Epithelial cell of proximal tubule (primary cell): ENCODE results near the gene ADD2. TPM values are rescaled to one million over a fixed set of nuclear protein-coding genes. Genes with fewer than 3 reads are reported as not detected.

Experiments used
- DNase-seq: peaks from one replicate; pipeline ENCODE4 v3.0.0-alpha.2; 2011; ENCODE audit warnings: low read depth
- H3K4me3 ChIP-seq: 2 replicates; pipeline ENCODE4 v1.5.1; 2011; ENCODE audit warnings: low read depth, mild to moderate bottlenecking, low read length
- total RNA-seq: library from RNA; depleted of rRNA; stranded (reverse); fragments of >200 nt; gene quantifications from 2 replicates; pipeline ENCODE4 v1.2.3, GENCODE V29; 2015
- TF ChIP-seq, protein P1 (sequence below): conservative IDR thresholded peaks from 2 replicates; pipeline ENCODE4 v1.5.1; 2012; ENCODE audit warnings: low read depth, mild to moderate bottlenecking, low read length

Gene ADD2
- total RNA-seq, 1 donor from 2014 or later, result 21.3 TPM

DNA sequence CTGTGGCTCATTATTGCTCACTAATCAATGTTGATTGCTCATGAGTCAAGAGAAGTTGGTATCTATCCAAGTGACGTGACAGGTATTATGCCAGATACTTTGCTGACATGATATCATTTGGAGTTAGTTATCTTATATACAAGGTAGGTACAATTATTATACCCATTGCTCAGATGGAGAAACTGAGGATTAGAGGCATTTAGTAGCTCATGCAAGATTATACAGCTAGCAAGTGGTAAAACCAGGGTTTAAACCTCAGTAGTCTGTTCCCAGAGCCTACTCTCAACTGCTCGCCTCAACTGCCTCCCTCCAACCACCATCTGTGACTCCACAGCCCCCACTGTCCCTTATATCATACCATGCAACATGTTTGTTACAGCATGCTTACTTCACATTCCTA, 16.3 kb upstream of the ADD2 start:
- TF ChIP-seq, protein P1, sequence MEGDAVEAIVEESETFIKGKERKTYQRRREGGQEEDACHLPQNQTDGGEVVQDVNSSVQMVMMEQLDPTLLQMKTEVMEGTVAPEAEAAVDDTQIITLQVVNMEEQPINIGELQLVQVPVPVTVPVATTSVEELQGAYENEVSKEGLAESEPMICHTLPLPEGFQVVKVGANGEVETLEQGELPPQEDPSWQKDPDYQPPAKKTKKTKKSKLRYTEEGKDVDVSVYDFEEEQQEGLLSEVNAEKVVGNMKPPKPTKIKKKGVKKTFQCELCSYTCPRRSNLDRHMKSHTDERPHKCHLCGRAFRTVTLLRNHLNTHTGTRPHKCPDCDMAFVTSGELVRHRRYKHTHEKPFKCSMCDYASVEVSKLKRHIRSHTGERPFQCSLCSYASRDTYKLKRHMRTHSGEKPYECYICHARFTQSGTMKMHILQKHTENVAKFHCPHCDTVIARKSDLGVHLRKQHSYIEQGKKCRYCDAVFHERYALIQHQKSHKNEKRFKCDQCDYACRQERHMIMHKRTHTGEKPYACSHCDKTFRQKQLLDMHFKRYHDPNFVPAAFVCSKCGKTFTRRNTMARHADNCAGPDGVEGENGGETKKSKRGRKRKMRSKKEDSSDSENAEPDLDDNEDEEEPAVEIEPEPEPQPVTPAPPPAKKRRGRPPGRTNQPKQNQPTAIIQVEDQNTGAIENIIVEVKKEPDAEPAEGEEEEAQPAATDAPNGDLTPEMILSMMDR, result no peak
- no peak for DNase-seq
- H3K4me3 ChIP-seq, result no peak overlapping the region

DNA sequence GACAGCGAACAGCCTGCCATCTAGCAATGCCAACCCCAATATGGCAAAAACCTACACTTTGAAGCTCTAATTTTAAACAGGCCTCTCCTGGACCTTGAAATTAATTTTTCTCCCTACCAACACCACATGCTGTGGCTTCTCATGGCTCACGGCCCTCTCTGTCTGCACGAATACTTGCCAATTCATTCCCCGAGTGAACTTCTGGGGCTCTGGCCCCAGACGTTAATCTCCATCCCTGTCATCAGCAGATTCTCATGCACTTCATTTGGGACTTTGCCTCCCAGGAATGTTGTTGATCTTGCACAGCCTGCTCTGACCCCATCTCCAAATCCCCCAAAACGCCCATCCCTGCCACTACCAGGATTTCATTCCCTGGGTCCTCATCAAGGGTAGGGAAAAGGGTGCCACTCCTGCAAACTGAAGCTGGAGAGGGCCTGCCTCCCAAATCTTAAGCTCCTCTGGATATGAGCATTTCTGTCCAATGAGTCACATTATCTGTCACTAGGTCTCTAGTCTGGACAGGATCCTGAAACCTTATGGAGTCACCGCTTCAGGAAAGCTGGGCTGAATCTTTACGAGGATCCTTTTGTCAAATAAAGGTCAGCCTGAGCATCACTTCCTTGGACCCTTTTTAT, 12.0 kb upstream of the ADD2 start:
- TF ChIP-seq, protein P1, result no peak
- DNase-seq, result no peak
- no peak overlapping the region for H3K4me3 ChIP-seq

GRCh38 chr2:70779491-70779890, 11.5 kb upstream of the ADD2 start:
- TF ChIP-seq, protein P1, result no peak
- no peak for DNase-seq

GRCh38 chr2:70778676-70779075, 10.7 kb upstream of the ADD2 start:
- no peak overlapping the region for H3K4me3 ChIP-seq
- DNase-seq, result no peak
- TF ChIP-seq, protein P1, result no peak

More at GRCh38 chr2:70779491-70779890, 11.5 kb upstream of the ADD2 start:
- no peak overlapping the region for H3K4me3 ChIP-seq

GRCh38 chr2:70777450-70777849, 9.4 kb upstream of the ADD2 start:
- DNase-seq, result no peak
- no peak overlapping the region for H3K4me3 ChIP-seq
- TF ChIP-seq, protein P1, result no peak

DNA sequence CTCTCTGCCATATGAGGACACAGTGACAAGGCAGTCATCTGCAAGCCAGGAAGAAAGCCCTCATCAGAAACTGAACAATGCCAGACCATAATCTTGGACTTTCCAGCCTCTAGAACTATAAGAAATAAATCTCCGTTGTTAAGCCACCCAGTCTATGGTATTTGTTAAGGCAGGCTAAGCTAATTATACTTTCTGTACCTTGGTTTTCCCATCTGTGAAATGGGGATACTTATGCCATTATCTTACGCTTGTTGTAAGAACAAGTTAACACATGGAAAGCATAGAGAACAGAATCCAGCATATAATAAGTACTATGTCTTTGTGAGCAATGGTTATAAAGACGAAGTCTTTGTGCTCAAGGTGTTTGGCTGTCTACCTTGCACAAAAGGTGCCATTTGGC, 8.3 kb upstream of the ADD2 start:
- TF ChIP-seq, protein P1, result no peak
- no peak for DNase-seq
- no peak overlapping the region for H3K4me3 ChIP-seq

GRCh38 chr2:70775141-70775540, 7.1 kb upstream of the ADD2 start:
- TF ChIP-seq, protein P1, result no peak
- DNase-seq, result no peak
- no peak overlapping the region for H3K4me3 ChIP-seq
